Tibial nerve (tissue), 4 donors: Measurements from ENCODE around the gene AFAP1. TPM values are rescaled to one million over a fixed set of nuclear protein-coding genes. Genes with fewer than 3 reads are reported as not detected.

Experiments used
- DNase-seq, 2 donors: peaks; one replicate each; pipeline ENCODE4 v3.0.0-alpha.2; 2019; ENCODE audit warnings: low spot score in 2 of 2
- H3K27ac ChIP-seq, 4 donors: fragments of 200-600 bp; sonication (generic) in 3 of 4; one replicate each; pipeline ENCODE4 v1.5.1; 2017 to 2019; ENCODE audit warnings: mild to moderate bottlenecking in 1 of 4
- H3K27me3 ChIP-seq, 2 donors: fragments of 200-600 bp; sonication (generic) in 1 of 2; one replicate each; pipeline versions ENCODE4 v1.5.1 to v1.6.0; 2017 to 2019
- H3K36me3 ChIP-seq, 3 donors: fragments of 200-600 bp; sonication (generic); one replicate each; pipeline ENCODE4 v1.5.1; 2018 to 2019
- H3K4me1 ChIP-seq, 4 donors: fragments of 200-600 bp; sonication (generic) in 3 of 4; one replicate each; pipeline ENCODE4 v1.5.1; 2017 to 2019
- H3K4me3 ChIP-seq, 4 donors: fragments of 200-600 bp; sonication (generic) in 3 of 4; one replicate each; pipeline ENCODE4 v1.5.1; 2017 to 2019; ENCODE audit warnings: mild to moderate bottlenecking in 1 of 4, moderate library complexity in 1 of 4
- H3K9me3 ChIP-seq, 4 donors: fragments of 200-600 bp; sonication (generic) in 3 of 4; one replicate each; pipeline ENCODE4 v1.5.1; 2017 to 2019
- EP300 ChIP-seq, 2 donors: sonication (generic); formaldehyde crosslinking; IDR thresholded peaks; one replicate each; pipeline ENCODE4 v1.6.1; 2017; ENCODE audit warnings: antibody characterized with exemption in 2 of 2, mild to moderate bottlenecking in 1 of 2
- POLR2A ChIP-seq, 2 donors: fragments of 450-650 bp; IDR thresholded peaks; one replicate each; pipeline ENCODE4 v1.6.1; 2017; ENCODE audit warnings: antibody characterized with exemption in 2 of 2, mild to moderate bottlenecking in 2 of 2, moderate library complexity in 2 of 2
- WGBS, 2 donors: methylation state at CpG; one replicate each; pipeline ENCODE4 v1.1.5; 2018; 5-methylcytosine and 5-hydroxymethylcytosine counted together
- total RNA-seq, 4 donors: library from RNA; depleted of rRNA; stranded (reverse); fragments of >200 nt; gene quantifications; one replicate each; pipeline ENCODE4 v1.1.0, GENCODE V29; 2016
- TF ChIP-seq, protein P1 (sequence below), 5 experiments: fragments of 200-600 bp in 3 of 5; fragments of 450-650 bp in 2 of 5; sonication (generic) in 3 of 5; IDR thresholded peaks; one replicate each; pipeline ENCODE4 v1.5.1; 2016 to 2019; ENCODE audit warnings: antibody characterized with exemption in 5 of 5, mild to moderate bottlenecking in 3 of 5, moderate library complexity in 2 of 5

AFAP1 gene
- total RNA-seq, 4 donors from 2014 or later: 23.2 to 34.9 (median 32.1) TPM

GRCh38 chr4:7762376-7763030, 177.2 kb downstream of the AFAP1 start:
- Histone ChIP-seq H3K9me3 (no peaks in the 10 kb centered on the region), H3K4me3 (no peak overlapping the region), H3K4me1 (peaks cover 0 to 8% (median 2%) of the 10 kb centered on the region in 4 donors), H3K27me3 (no peaks in the 10 kb centered on the region), H3K27ac (peak overlapping the region in 2 of 4 donors; percentile 18 to 47), H3K36me3 (peaks cover 0 to 60% (median 0%) of the 10 kb centered on the region in 3 donors)
- WGBS, 2 donors: 74 to 80% methylated on average over 14 of the region's 15 CpGs
- TF ChIP-seq POLR2A (IDR thresholded peaks at IDR 0.05) (no peak), EP300 (IDR thresholded peaks at IDR 0.05) (no peak)
- TF ChIP-seq, protein P1, sequence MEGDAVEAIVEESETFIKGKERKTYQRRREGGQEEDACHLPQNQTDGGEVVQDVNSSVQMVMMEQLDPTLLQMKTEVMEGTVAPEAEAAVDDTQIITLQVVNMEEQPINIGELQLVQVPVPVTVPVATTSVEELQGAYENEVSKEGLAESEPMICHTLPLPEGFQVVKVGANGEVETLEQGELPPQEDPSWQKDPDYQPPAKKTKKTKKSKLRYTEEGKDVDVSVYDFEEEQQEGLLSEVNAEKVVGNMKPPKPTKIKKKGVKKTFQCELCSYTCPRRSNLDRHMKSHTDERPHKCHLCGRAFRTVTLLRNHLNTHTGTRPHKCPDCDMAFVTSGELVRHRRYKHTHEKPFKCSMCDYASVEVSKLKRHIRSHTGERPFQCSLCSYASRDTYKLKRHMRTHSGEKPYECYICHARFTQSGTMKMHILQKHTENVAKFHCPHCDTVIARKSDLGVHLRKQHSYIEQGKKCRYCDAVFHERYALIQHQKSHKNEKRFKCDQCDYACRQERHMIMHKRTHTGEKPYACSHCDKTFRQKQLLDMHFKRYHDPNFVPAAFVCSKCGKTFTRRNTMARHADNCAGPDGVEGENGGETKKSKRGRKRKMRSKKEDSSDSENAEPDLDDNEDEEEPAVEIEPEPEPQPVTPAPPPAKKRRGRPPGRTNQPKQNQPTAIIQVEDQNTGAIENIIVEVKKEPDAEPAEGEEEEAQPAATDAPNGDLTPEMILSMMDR (IDR thresholded peaks at IDR 0.05): no peak
- no peak for DNase-seq

DNA sequence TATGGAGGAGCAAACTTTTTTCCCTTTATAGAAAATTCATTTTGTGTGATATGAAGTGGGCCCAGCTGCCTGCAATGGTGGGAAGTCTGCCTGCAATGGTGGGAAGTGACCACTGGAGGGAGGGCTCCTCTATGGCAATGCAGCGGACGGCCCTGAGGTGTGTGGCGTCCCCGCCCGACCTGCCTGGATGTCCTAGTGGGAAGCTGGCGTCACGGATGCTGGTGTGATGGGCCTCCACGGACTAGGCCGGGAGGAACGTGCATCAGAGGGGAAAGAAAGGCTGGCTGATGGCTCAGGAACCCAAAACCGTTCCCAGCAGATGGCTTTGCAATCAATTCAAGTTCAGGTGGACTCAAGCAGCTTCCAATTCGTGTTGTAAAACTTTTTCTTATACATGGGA, 177.9 kb downstream of the AFAP1 start:
- WGBS, 2 donors: 10 to 15% methylated on average over 12 of the region's 12 CpGs
- Histone ChIP-seq H3K27ac (peak overlapping the region in 2 of 4 donors; percentile 18 to 47), H3K27me3 (no peaks in the 10 kb centered on the region), H3K4me1 (peaks cover 0 to 16% (median 5%) of the 10 kb centered on the region in 4 donors), H3K36me3 (peaks cover 0 to 52% (median 0%) of the 10 kb centered on the region in 3 donors), H3K4me3 (no peak overlapping the region), H3K9me3 (no peaks in the 10 kb centered on the region)
- DNase-seq: peak; percentile 83 to 85
- TF ChIP-seq POLR2A (IDR thresholded peaks at IDR 0.05): peak in 1 of 2 donors; percentile 17
- TF ChIP-seq, protein P1 (IDR thresholded peaks at IDR 0.05): peak; percentile 61 to 89 (median 82)
- TF ChIP-seq EP300 (IDR thresholded peaks at IDR 0.05): peak in 1 of 2 donors; percentile 8

DNA sequence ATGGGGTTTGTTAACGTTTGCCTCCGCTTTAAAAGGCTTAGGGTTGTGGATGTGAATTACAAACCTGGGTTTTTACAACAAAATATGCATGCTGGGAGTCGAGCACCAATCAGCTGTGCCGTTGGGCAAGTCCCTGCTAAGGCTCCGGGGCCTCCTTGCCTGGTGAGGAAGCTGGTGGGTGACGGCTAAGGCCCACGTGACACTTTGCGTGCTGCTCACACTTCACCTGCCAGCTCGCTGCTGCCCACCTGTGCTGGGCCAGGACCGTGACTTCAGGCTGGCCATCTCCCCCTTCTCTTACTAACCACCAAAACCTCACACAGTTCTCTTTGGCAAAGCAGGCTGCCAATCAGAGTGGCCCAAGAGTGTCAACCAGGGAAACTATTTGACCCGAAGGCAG, 178.3 kb downstream of the AFAP1 start:
- peak overlapping the region in 1 of 4 donors; percentile 16 for H3K27ac ChIP-seq
- peaks cover 0 to 48% (median 0%) of the 10 kb centered on the region in 3 donors for H3K36me3 ChIP-seq
- 77 to 81% methylated on average over 11 of the region's 11 CpGs for WGBS, 2 donors

DNA sequence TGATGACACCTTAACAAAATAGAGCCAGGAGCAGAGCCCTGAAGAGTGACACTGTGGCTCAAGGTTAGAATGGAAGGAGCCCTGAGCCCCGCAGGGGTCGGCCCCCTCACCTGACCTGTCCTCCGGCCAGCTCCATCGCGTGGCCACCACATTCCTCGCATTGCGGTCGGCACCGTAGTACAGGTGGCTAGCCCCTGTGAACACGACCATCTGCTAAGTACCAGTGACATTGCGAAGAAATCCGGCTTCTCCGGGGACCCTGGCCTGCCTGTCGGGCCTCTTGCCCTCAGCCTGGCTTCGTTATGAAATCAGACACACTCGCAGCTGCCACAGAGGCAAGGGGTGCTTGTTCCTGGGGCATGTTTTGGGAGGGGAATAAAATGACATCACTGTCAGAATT, 179.0 kb downstream of the AFAP1 start:
- H3K27ac ChIP-seq: peak overlapping the region in 1 of 4 donors; percentile 14
- WGBS, 2 donors: 87 to 90% methylated on average over 16 of the region's 16 CpGs
- H3K36me3 ChIP-seq: peaks cover 0 to 44% (median 0%) of the 10 kb centered on the region in 3 donors
- no peaks in the 10 kb centered on the region for H3K9me3 ChIP-seq
- peaks cover 0 to 2% of the 10 kb centered on the region in 2 donors for H3K27me3 ChIP-seq
- H3K4me1 ChIP-seq: peaks cover 0 to 18% (median 5%) of the 10 kb centered on the region in 4 donors
- TF ChIP-seq POLR2A (IDR thresholded peaks at IDR 0.05): no peak
- no peak for TF ChIP-seq EP300 (IDR thresholded peaks at IDR 0.05)
- TF ChIP-seq, protein P1 (IDR thresholded peaks at IDR 0.05): no peak
- DNase-seq: no peak
- H3K4me3 ChIP-seq: no peak overlapping the region

More for the DNA sequence above, 178.3 kb downstream of the AFAP1 start:
- H3K27me3 ChIP-seq: no peaks in the 10 kb centered on the region
- no peak for DNase-seq
- TF ChIP-seq EP300 (IDR thresholded peaks at IDR 0.05) (no peak), POLR2A (IDR thresholded peaks at IDR 0.05) (no peak)
- TF ChIP-seq, protein P1 (IDR thresholded peaks at IDR 0.05): no peak
- no peak overlapping the region for H3K4me3 ChIP-seq
- H3K4me1 ChIP-seq: peaks cover 0 to 18% (median 5%) of the 10 kb centered on the region in 4 donors
- no peaks in the 10 kb centered on the region for H3K9me3 ChIP-seq

DNA sequence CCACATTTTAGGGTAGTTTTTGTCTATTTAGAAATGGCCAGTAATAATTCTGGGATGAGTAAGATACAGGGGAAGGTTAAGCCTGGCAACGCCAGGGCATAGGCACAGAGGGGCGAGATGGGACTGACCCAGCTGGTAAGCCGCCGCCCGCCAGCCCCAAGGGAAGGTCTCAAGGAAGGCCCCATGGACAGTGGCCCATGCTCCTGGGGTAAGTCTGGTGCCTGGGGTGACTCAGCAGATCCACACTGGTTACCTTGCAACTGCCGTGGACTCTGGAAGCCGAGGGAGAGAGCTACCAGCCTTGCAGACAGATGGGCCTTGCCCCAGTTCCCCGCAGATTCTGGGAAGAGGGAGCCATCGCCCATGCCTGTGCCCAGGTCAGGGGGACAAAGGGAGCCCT, 179.4 kb downstream of the AFAP1 start:
- no peak overlapping the region for H3K4me3 ChIP-seq
- peak overlapping the region in 1 of 4 donors; percentile 14 for H3K27ac ChIP-seq
- TF ChIP-seq POLR2A (IDR thresholded peaks at IDR 0.05) (no peak), EP300 (IDR thresholded peaks at IDR 0.05) (no peak)
- TF ChIP-seq, protein P1 (IDR thresholded peaks at IDR 0.05): no peak
- peaks cover 0 to 40% (median 0%) of the 10 kb centered on the region in 3 donors for H3K36me3 ChIP-seq
- peaks cover 0 to 2% of the 10 kb centered on the region in 2 donors for H3K27me3 ChIP-seq
- H3K4me1 ChIP-seq: peaks cover 0 to 18% (median 5%) of the 10 kb centered on the region in 4 donors
- 84 to 87% methylated on average over 8 to 9 of the region's 9 CpGs for WGBS, 2 donors
- DNase-seq: no peak
- no peaks in the 10 kb centered on the region for H3K9me3 ChIP-seq
